Measurements from ENCODE around the gene TMEM232. TPM values are rescaled to one million over a fixed set of nuclear protein-coding genes. Genes with fewer than 3 reads are reported as not detected.
A peak's percentile ranks its signal among the peaks of the same experiment; 100 is the strongest.
"Not testable (repeated sequence)": the region's sequence is repeated elsewhere in the genome, so short reads cannot be mapped to it uniquely, and the experiment has no call there.

The TMEM232 gene
- total and polyA plus RNA-seq, 2 donors: 2.0 to 2.3 TPM

DNA sequence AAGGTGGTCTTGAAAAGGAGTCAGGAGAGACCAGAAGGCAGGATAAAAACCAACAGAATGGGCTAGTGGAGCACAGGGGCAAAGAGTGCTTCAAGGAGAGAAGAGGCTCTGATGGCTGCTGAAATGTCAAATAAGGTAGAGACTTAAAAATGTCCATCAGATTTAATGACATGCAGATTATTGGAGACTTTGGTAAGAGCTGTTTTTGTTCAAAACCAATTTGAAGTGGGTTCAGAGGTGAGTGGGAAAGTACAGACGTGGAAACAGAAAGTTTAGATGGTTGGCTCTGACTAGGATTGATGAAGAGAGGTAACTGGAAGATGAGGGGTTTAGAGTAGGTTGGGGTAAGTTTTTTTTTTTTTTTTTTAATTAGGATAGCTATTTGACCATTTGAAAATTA lies 26.5 kb upstream of the TMEM232 start:
- no peaks in the 10 kb centered on the region for H3K27me3 ChIP-seq (ENCODE audit: control insufficient read depth in 2 of 2, insufficient read depth in 1 of 2, low read length in 1 of 2)
- H3K36me3 ChIP-seq (ENCODE audit: control insufficient read depth in 2 of 2, insufficient read depth in 2 of 2, low read length in 1 of 2): peaks cover 2 to 44% of the 10 kb centered on the region in 2 donors
- 91% methylated on average over 1 of the region's 1 CpG for WGBS

DNA sequence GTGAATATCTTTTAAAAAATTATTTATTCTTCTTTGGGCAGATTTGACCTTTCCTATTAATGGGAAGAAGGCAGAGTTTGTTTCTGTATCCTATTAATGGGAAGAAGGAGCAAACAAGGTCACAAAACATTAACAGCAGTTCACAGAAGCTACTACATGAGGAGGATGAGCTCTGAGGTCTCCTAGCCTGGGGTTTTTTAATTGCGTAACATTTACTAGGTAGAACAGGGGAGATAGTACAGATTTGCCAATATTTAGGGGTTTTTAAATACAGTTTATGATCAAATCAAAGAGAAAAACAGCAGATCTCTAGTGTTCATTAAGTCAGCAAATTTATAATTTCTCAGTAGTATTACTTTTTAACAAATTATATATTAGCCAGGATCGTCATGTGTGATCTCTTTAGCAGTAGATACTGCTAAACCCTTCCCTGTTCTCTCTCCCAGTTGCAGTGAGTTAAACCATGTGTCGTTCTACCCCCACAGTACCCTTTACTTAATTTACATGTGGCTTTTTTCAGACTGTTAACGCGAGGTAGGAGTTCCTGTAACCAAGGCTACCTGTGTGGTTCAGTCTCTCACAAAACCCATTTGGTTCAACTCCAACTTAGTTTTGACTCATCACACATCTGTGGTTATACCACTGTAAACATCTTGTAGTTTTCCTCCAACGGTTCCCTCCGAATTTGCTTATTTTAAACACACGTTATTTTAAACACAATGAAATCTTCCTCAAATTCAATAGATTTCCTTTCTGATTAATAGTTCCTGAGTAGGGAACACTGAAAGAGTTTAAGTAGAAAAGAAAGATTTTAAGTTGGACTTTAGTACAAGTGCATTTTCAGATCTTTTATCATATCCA lies 25.7 kb upstream of the TMEM232 start:
- Histone ChIP-seq H3K4me3 (ENCODE audit: low read length in 2 of 2) (no peak overlapping the region), H3K27ac (ENCODE audit: low read depth in 1 of 2, low read length in 1 of 2) (no peak overlapping the region), H3K9me3 (ENCODE audit: control insufficient read depth in 2 of 2, insufficient read depth in 1 of 2, low read length in 1 of 2) (no peaks in the 10 kb centered on the region), H3K36me3 (ENCODE audit: control insufficient read depth in 2 of 2, insufficient read depth in 2 of 2, low read length in 1 of 2) (peaks cover 2 to 46% of the 10 kb centered on the region in 2 donors), H3K4me1 (ENCODE audit: control insufficient read depth in 2 of 2, insufficient read depth in 2 of 2, low read length in 2 of 2) (no peaks in the 10 kb centered on the region), H3K27me3 (ENCODE audit: control insufficient read depth in 2 of 2, insufficient read depth in 1 of 2, low read length in 1 of 2) (no peaks in the 10 kb centered on the region)
- peak in 3 of 9 donors; percentile 2 to 42 (median 8) for DNase-seq (ENCODE audit: low read depth in 6 of 9, low spot score in 9 of 9)
- 74% methylated on average over 8 of the region's 8 CpGs for WGBS

More for the DNA sequence above, 26.5 kb upstream of the TMEM232 start:
- H3K27ac ChIP-seq (ENCODE audit: low read depth in 1 of 2, low read length in 1 of 2): no peak overlapping the region
- no peak for DNase-seq (ENCODE audit: low read depth in 6 of 9, low spot score in 9 of 9)
- H3K4me3 ChIP-seq (ENCODE audit: low read length in 2 of 2): no peak overlapping the region
- H3K9me3 ChIP-seq (ENCODE audit: control insufficient read depth in 2 of 2, insufficient read depth in 1 of 2, low read length in 1 of 2): no peaks in the 10 kb centered on the region
- no peaks in the 10 kb centered on the region for H3K4me1 ChIP-seq (ENCODE audit: control insufficient read depth in 2 of 2, insufficient read depth in 2 of 2, low read length in 2 of 2)

DNA sequence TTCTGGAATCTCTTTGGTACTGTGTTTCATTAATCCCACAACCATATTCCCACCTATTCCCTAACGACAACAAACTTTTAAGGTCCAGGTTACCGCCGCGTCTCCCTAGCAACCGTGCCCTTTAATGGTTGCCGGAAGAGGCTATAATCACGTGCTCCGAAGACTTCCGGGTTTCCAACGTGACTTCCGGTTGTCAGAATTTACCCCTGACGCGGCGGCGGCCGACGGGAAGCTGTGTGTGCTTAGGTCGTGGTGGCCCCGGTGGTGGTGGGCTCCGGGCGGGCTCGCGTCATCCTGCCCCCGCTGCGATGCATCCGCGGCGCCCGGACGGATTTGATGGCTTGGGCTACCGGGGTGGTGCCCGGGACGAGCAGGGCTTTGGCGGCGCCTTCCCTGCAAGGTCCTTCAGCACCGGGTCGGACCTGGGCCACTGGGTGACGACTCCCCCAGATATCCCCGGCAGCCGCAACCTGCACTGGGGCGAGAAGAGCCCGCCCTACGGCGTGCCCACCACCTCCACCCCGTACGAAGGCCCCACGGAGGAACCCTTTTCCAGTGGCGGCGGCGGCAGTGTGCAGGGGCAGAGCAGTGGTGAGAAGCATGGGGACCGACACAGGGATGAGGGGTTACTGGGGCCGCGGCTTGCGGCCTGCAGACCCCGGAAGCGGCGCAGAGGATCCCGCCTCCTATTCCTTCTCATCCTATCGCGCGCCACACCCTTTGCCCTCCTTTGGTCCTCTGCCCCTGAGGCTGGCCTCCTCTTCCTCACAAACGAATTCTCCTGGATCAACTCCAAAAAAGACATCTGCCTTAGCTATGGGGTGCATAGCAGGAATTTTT lies 12.6 kb upstream of the TMEM232 start, which contains the start of gene SLC25A46:
SLC25A46 (plus strand) TSS at position 196 of the 840 bp plus-strand sequence; CDS start at position 309, 113 bp downstream.
- peaks cover 5 to 6% of the 10 kb centered on the region in 2 donors for H3K4me1 ChIP-seq (ENCODE audit: control insufficient read depth in 2 of 2, insufficient read depth in 2 of 2, low read length in 2 of 2)
- no peaks in the 10 kb centered on the region for H3K36me3 ChIP-seq (ENCODE audit: control insufficient read depth in 2 of 2, insufficient read depth in 2 of 2, low read length in 1 of 2)
- peak within 1 kb of the TSS; percentile 96 to 97 for H3K4me3 ChIP-seq (ENCODE audit: low read length in 2 of 2)
- no peaks in the 10 kb centered on the region for H3K9me3 ChIP-seq (ENCODE audit: control insufficient read depth in 2 of 2, insufficient read depth in 1 of 2, low read length in 1 of 2)
- peaks cover 3% of the 10 kb centered on the region in 2 donors for H3K27me3 ChIP-seq (ENCODE audit: control insufficient read depth in 2 of 2, insufficient read depth in 1 of 2, low read length in 1 of 2)
- WGBS: under 1% methylated on average over 62 of the region's 62 CpGs
- peak within 1 kb of the TSS; percentile 96 to 98 for H3K27ac ChIP-seq (ENCODE audit: low read depth in 1 of 2, low read length in 1 of 2)
- DNase-seq (ENCODE audit: low read depth in 6 of 9, low spot score in 9 of 9): peak; percentile 85 to 96 (median 92)

DNA sequence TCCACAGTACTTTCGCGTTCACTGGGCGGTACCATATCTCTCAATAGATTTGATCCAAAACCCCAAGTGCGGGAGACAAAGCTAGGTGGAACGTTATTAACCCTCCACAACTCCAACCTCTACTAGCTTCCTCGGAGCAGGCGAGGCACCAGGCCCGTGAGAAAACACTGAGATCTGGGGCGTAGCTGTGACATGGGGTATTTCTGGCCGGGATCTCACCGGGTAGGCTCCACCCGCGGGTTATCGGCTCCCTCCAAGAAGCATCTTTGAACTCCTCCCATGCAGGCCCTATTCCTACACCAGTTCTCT lies 12.0 kb upstream of the TMEM232 start:
- WGBS: 1% methylated on average over 14 of the region's 14 CpGs
- Histone ChIP-seq H3K36me3 (ENCODE audit: control insufficient read depth in 2 of 2, insufficient read depth in 2 of 2, low read length in 1 of 2) (no peaks in the 10 kb centered on the region), H3K27ac (ENCODE audit: low read depth in 1 of 2, low read length in 1 of 2) (peak overlapping the region; percentile 36 to 96), H3K9me3 (ENCODE audit: control insufficient read depth in 2 of 2, insufficient read depth in 1 of 2, low read length in 1 of 2) (no peaks in the 10 kb centered on the region), H3K4me3 (ENCODE audit: low read length in 2 of 2) (peak overlapping the region; percentile 96 to 97), H3K4me1 (ENCODE audit: control insufficient read depth in 2 of 2, insufficient read depth in 2 of 2, low read length in 2 of 2) (peaks cover 5 to 6% of the 10 kb centered on the region in 2 donors), H3K27me3 (ENCODE audit: control insufficient read depth in 2 of 2, insufficient read depth in 1 of 2, low read length in 1 of 2) (peaks cover 3% of the 10 kb centered on the region in 2 donors)
- no peak for DNase-seq (ENCODE audit: low read depth in 6 of 9, low spot score in 9 of 9)

DNA sequence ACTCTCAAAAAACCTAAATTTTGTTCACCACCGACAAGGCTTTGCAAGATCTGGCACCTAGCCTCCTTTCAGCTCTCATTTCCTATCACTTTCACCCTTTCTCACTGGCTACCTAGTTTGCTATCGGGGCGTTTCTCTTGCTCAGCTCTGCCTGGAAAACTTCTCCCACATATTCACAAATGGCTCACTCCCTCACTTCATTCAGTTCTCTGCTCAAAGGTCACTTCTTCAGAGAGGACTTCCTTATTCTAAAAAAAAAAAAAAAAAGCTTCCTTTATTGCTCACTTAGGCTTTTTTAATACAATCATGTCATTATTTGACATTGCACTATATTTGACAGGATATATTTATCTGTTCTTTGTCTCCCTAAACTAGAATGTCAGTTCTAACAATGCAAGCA lies 10.3 kb upstream of the TMEM232 start:
- no peak overlapping the region for H3K4me3 ChIP-seq (ENCODE audit: low read length in 2 of 2)
- H3K27me3 ChIP-seq (ENCODE audit: control insufficient read depth in 2 of 2, insufficient read depth in 1 of 2, low read length in 1 of 2): peaks cover 3% of the 10 kb centered on the region in 2 donors
- H3K27ac ChIP-seq (ENCODE audit: low read depth in 1 of 2, low read length in 1 of 2): no peak overlapping the region
- 93% methylated on average over 3 of the region's 3 CpGs for WGBS
- no peaks in the 10 kb centered on the region for H3K9me3 ChIP-seq (ENCODE audit: control insufficient read depth in 2 of 2, insufficient read depth in 1 of 2, low read length in 1 of 2)
- H3K4me1 ChIP-seq (ENCODE audit: control insufficient read depth in 2 of 2, insufficient read depth in 2 of 2, low read length in 2 of 2): peaks cover 5 to 6% of the 10 kb centered on the region in 2 donors
- no peak for DNase-seq (ENCODE audit: low read depth in 6 of 9, low spot score in 9 of 9)
- no peaks in the 10 kb centered on the region for H3K36me3 ChIP-seq (ENCODE audit: control insufficient read depth in 2 of 2, insufficient read depth in 2 of 2, low read length in 1 of 2)

DNA sequence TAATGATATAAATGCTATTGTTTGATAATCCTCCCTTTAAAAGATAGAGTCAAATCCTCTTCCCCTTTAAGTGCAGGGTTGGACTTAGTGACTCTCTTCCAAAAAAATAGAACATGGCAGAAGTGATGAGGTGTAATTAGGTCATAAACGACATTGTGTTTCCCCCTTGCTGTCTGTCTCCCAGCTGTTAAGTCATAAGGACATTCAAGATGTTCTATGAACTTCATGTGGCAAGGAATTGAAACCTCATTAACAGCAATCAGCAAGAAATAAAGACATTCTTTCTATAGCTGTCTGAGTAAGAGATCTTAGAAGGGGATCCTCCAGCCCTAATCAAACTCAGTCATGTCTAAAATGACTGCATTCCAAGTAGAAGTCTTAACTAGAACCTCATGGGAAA lies 9.1 kb upstream of the TMEM232 start:
- 86% methylated on average over 1 of the region's 1 CpG for WGBS
- DNase-seq (ENCODE audit: low read depth in 6 of 9, low spot score in 9 of 9): no peak

DNA sequence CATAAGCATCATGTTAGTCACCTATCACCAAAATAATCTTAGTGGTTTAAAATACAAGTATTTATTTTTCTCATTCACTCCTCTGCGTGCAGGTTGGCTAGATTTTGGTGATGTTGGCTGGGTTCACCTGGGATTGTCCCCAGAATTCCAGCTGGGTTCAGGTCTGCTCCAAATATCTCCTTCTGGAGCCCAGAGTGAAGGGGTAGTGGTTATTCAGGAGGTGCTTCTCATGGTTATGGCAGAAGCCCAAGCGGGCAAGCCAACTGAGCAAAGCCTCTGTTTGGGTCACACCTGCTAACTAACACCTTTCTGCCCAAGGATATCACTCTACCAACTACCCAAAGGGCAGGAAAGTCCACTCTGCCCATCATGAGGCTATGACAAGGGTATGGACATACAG lies 7.6 kb upstream of the TMEM232 start:
- Histone ChIP-seq H3K4me1 (ENCODE audit: control insufficient read depth in 2 of 2, insufficient read depth in 2 of 2, low read length in 2 of 2) (peaks cover 0 to 5% of the 10 kb centered on the region in 2 donors), H3K27ac (ENCODE audit: low read depth in 1 of 2, low read length in 1 of 2) (no peak overlapping the region), H3K4me3 (ENCODE audit: low read length in 2 of 2) (no peak overlapping the region), H3K27me3 (ENCODE audit: control insufficient read depth in 2 of 2, insufficient read depth in 1 of 2, low read length in 1 of 2) (peaks cover 3% of the 10 kb centered on the region in 2 donors), H3K36me3 (ENCODE audit: control insufficient read depth in 2 of 2, insufficient read depth in 2 of 2, low read length in 1 of 2) (no peaks in the 10 kb centered on the region), H3K9me3 (ENCODE audit: control insufficient read depth in 2 of 2, insufficient read depth in 1 of 2, low read length in 1 of 2) (peaks cover 0 to 4% of the 10 kb centered on the region in 2 donors)
- whole genome bisulfite sequencing: 97% methylated on average over 2 of the region's 2 CpGs
- DNase-seq (ENCODE audit: low read depth in 6 of 9, low spot score in 9 of 9): no peak

More for the DNA sequence above, 9.1 kb upstream of the TMEM232 start:
- Histone ChIP-seq H3K27me3 (ENCODE audit: control insufficient read depth in 2 of 2, insufficient read depth in 1 of 2, low read length in 1 of 2) (peaks cover 3% of the 10 kb centered on the region in 2 donors), H3K36me3 (ENCODE audit: control insufficient read depth in 2 of 2, insufficient read depth in 2 of 2, low read length in 1 of 2) (no peaks in the 10 kb centered on the region), H3K27ac (ENCODE audit: low read depth in 1 of 2, low read length in 1 of 2) (no peak overlapping the region), H3K9me3 (ENCODE audit: control insufficient read depth in 2 of 2, insufficient read depth in 1 of 2, low read length in 1 of 2) (peaks cover 0 to 4% of the 10 kb centered on the region in 2 donors), H3K4me3 (ENCODE audit: low read length in 2 of 2) (no peak overlapping the region), H3K4me1 (ENCODE audit: control insufficient read depth in 2 of 2, insufficient read depth in 2 of 2, low read length in 2 of 2) (peaks cover 5 to 6% of the 10 kb centered on the region in 2 donors)

DNA sequence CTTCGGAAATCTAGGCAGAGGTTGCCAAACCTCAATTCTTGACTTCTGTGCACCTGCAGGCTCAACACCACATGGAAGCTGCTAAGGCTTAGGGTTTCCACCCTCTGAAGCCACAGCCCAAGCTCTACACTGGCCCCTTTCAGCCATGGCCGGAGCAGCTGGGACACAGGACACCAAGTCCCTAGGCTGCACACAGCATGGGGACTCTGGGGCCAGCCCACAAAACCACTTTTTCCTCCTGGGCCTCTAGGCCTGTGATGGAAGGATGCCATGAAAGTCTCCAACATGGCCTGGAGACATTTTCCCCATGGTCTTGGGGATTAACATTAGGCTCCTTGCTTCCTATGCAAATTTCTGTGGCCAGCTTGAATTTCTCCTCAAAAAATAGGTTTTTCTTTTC lies 5.0 kb upstream of the TMEM232 start:
- not testable (repeated sequence) for H3K36me3 ChIP-seq (ENCODE audit: control insufficient read depth in 2 of 2, insufficient read depth in 2 of 2, low read length in 1 of 2); H3K27ac ChIP-seq (ENCODE audit: low read depth in 1 of 2, low read length in 1 of 2); H3K4me1 ChIP-seq (ENCODE audit: control insufficient read depth in 2 of 2, insufficient read depth in 2 of 2, low read length in 2 of 2); H3K27me3 ChIP-seq (ENCODE audit: control insufficient read depth in 2 of 2, insufficient read depth in 1 of 2, low read length in 1 of 2); H3K9me3 ChIP-seq (ENCODE audit: control insufficient read depth in 2 of 2, insufficient read depth in 1 of 2, low read length in 1 of 2); H3K4me3 ChIP-seq (ENCODE audit: low read length in 2 of 2); DNase-seq (ENCODE audit: low read depth in 6 of 9, low spot score in 9 of 9)
- WGBS: 98% methylated on average over 2 of the region's 2 CpGs

DNA sequence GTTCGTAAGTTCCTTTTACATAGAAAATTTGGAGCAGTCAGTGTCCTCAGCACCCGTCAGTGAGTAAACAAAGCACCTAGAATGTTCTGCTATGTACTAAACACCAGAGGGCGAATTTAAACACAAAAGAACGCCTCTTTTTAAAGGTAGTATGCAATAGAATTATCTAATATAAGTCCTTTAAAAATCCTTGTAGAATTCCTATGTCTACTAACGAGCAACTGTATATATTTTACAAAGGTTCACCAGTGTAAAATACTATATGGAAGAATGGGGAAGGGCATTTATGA lies 499 bp upstream of the TMEM232 start:
- Histone ChIP-seq H3K36me3 (ENCODE audit: control insufficient read depth in 2 of 2, insufficient read depth in 2 of 2, low read length in 1 of 2) (no peaks in the 10 kb centered on the region), H3K4me3 (ENCODE audit: low read length in 2 of 2) (peak overlapping the region; percentile 57 to 62), H3K27ac (ENCODE audit: low read depth in 1 of 2, low read length in 1 of 2) (peak overlapping the region in 1 of 2 donors; percentile 3), H3K4me1 (ENCODE audit: control insufficient read depth in 2 of 2, insufficient read depth in 2 of 2, low read length in 2 of 2) (no peaks in the 10 kb centered on the region), H3K27me3 (ENCODE audit: control insufficient read depth in 2 of 2, insufficient read depth in 1 of 2, low read length in 1 of 2) (no peaks in the 10 kb centered on the region), H3K9me3 (ENCODE audit: control insufficient read depth in 2 of 2, insufficient read depth in 1 of 2, low read length in 1 of 2) (peaks cover 0 to 4% of the 10 kb centered on the region in 2 donors)
- DNase-seq (ENCODE audit: low read depth in 6 of 9, low spot score in 9 of 9): peak in 1 of 9 donors; percentile 4
- 43% methylated on average over 5 of the region's 5 CpGs for WGBS

Data from thymus (tissue), 11 donors.